ENCODE data around the gene PSMD1. TPM values are rescaled to one million over a fixed set of nuclear protein-coding genes. Genes with fewer than 3 reads are reported as not detected.
A peak's percentile ranks its signal among the peaks of the same experiment; 100 is the strongest.
"Not testable (repeated sequence)": the region's sequence is repeated elsewhere in the genome, so short reads cannot be mapped to it uniquely, and the experiment has no call there.

The PSMD1 gene
- total RNA-seq, 4 donors from 2014 or later = 47.3 to 55.2 (median 52.3) TPM

DNA sequence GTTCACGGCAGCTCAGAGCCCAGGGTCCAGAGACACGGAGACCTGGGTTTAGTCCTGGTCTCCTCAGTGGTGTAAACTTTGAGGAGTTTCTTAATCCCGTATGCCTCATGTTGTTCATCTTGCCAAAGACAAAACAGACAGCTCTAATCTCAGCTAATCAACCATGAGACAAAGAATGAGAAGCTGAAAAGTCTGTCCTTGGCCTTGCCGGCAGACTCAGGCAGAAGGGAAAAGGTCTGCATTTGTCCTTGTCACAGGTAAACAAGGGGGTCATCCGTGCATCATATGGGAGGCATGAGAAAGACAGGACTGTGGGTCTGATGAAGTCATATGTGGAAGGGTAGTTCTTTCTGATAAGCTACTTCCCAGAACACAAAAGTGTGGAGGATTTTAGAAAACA lies 139.9 kb downstream of the PSMD1 start:
- Histone ChIP-seq H3K27me3 (peaks cover 0 to 3% (median 0%) of the 10 kb centered on the region in 4 donors), H3K27ac (replicated peaks in 1 of 4) (no peak overlapping the region), H3K9me3 (no peaks in the 10 kb centered on the region), H3K36me3 (no peaks in the 10 kb centered on the region), H3K4me1 (peaks cover 15 to 57% (median 53%) of the 10 kb centered on the region in 4 donors), H3K4me3 (no peak overlapping the region)
- WGBS = 86% methylated on average over 5 of the region's 5 CpGs
- no peak for DNase-seq (ENCODE audit: extremely low spot score)
- TF ChIP-seq CTCF (IDR thresholded peaks at IDR 0.05) (no peak), POLR2AphosphoS5 (IDR thresholded peaks at IDR 0.05) (no peak), POLR2A (IDR thresholded peaks at IDR 0.05; ENCODE audit: low read depth) (no peak)
- intact Hi-C loops (cut with DNase I) = no loop called here

- Histone ChIP-seq H3K4me3 (peak overlapping the region in 2 of 4 donors; percentile 74 to 79), H3K4me1 (peaks cover 13 to 57% (median 51%) of the 10 kb centered on the region in 4 donors), H3K27ac (replicated peaks in 1 of 4) (peak overlapping the region in 1 of 4 donors; percentile 87)
- H3K9me3 ChIP-seq; DNase-seq (ENCODE audit: extremely low spot score); intact Hi-C loops (cut with DNase I); H3K27me3 ChIP-seq; H3K36me3 ChIP-seq: not testable (repeated sequence)
- 93% methylated on average over 7 of the region's 7 CpGs for WGBS
These were observed 140.5 kb downstream of the PSMD1 start for GRCh38 chr2:231197196-231197595.

- Histone ChIP-seq H3K27ac (replicated peaks in 1 of 4) (peak overlapping the region; percentile 87 to 92 (median 88)), H3K4me3 (peak overlapping the region; percentile 72 to 88 (median 76)), H3K9me3 (no peaks in the 10 kb centered on the region), H3K36me3 (peaks cover 0 to 6% (median 0%) of the 10 kb centered on the region in 4 donors), H3K4me1 (peaks cover 10 to 57% (median 51%) of the 10 kb centered on the region in 4 donors), H3K27me3 (peaks cover 0 to 3% (median 0%) of the 10 kb centered on the region in 4 donors)
- 20% methylated on average over 11 of the region's 11 CpGs for WGBS
- DNase-seq (ENCODE audit: extremely low spot score) = no peak
- intact Hi-C loops (cut with DNase I) = no loop called here
- TF ChIP-seq POLR2AphosphoS5 (IDR thresholded peaks at IDR 0.05) = no peak
- no peak for TF ChIP-seq POLR2A (IDR thresholded peaks at IDR 0.05; ENCODE audit: low read depth)
These were observed 141.1 kb downstream of the PSMD1 start for GRCh38 chr2:231197706-231198290.

DNA sequence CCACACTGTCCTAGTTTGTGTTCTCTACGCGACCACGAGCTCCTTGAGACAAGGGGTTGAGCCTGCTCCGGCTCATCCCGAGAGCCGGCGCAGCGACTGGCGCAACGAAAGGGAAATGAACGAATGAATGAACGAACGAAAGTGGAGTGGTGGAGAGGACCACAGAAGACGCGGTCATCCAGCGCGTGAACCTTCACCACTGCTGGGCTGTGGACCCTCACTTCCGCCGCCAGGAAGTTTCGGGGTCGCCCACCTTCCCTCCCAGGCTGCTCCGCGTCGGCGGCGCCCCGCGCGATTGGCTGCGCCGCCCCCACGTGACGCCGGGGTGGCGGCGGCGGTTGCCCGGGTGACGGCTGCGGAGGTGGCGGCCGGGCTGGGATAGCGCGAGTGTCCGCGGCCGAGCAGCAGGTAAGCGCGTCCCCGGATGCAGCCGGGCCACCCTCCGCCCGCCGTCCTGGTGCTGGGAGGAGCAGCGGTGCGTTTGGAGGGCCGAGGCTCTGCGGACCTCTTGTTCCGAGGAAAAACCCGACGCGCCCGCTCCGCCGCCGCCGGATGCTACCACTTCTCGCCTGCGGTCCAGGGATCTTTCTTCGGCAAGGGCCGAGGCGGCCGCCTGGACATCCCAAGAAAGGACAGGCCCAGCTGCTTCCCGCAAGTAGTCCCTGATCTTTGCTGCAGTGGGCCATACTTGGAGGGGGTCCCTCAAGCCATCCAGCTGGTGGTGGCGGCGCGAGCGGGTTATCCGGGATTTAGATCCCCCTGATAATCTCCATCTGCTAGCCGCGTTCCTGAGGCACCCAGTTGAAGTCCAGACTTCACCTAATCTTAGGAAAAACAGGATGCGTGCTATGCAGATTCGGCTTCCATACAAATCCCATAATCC lies 141.9 kb downstream of the PSMD1 start, which contains the start of gene ARMC9:
Gene ARMC9, plus strand, starts transcription at position 341 of the 883 bp plus-strand sequence. CDS start 7,608 bp downstream, outside the sequence.
- no peak for DNase-seq (ENCODE audit: extremely low spot score)
- under 1% methylated on average over 41 of the region's 83 CpGs for WGBS
- intact Hi-C loops (cut with DNase I) = no loop called here
- peaks cover 0 to 7% (median 0%) of the 10 kb centered on the region in 4 donors for H3K36me3 ChIP-seq
- H3K27ac ChIP-seq (replicated peaks in 1 of 4) = peak within 1 kb of the TSS; percentile 87 to 92 (median 88)
- peaks cover 0 to 3% (median 0%) of the 10 kb centered on the region in 4 donors for H3K27me3 ChIP-seq
- peak within 1 kb of the TSS; percentile 72 to 88 (median 76) for H3K4me3 ChIP-seq
- TF ChIP-seq POLR2A (IDR thresholded peaks at IDR 0.05; ENCODE audit: low read depth) (peak; percentile 63), EP300 (IDR thresholded peaks at IDR 0.05) (no peak), POLR2AphosphoS5 (IDR thresholded peaks at IDR 0.05) (peak; percentile 69 to 87), CTCF (IDR thresholded peaks at IDR 0.05) (no peak)
- H3K9me3 ChIP-seq = no peaks in the 10 kb centered on the region
- H3K4me1 ChIP-seq = peaks cover 9 to 57% (median 54%) of the 10 kb centered on the region in 4 donors

DNA sequence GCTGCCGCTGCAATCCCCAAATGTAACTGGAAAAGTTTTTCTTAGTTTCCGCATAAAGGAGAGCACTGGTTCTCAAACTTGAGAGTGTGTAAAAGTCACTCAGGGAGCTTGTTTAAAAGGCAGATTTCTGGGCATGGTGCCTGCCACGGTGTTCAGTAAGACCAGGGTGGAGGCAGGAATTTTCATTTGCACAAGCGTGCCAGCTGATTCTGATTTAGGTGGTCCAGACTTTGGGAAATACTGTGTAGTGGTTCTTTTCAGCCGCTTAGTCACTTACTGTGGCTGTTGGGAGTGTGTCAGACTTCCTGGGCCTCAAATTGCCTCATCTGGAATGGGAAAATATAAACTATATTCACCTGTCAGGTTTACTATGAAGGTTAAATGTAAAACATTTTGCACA lies 142.6 kb downstream of the PSMD1 start:
- intact Hi-C loops (cut with DNase I) = no loop called here
- Histone ChIP-seq H3K27ac (replicated peaks in 1 of 4) (peak overlapping the region; percentile 87 to 92 (median 88)), H3K4me1 (peaks cover 9 to 64% (median 59%) of the 10 kb centered on the region in 4 donors), H3K36me3 (peaks cover 0 to 12% (median 0%) of the 10 kb centered on the region in 4 donors), H3K9me3 (no peaks in the 10 kb centered on the region), H3K4me3 (peak overlapping the region; percentile 72 to 88 (median 76)), H3K27me3 (peaks cover 0 to 3% (median 0%) of the 10 kb centered on the region in 4 donors)
- DNase-seq (ENCODE audit: extremely low spot score) = no peak
- WGBS = 33% methylated on average over 5 of the region's 5 CpGs
- TF ChIP-seq CTCF (IDR thresholded peaks at IDR 0.05) (no peak), POLR2AphosphoS5 (IDR thresholded peaks at IDR 0.05) (peak in 1 of 2 donors; percentile 14)

All from esophagus muscularis mucosa (tissue), 4 donors.